OCI-LY7 (cell line): ENCODE results near the gene VSIG2. TPM values are rescaled to one million over a fixed set of nuclear protein-coding genes. Genes with fewer than 3 reads are reported as not detected.

Source experiments
- BruUV-seq: library from RNA; stranded (reverse); fragments of 400-500 nt; replicated peaks from 2 replicates; lab custom pipeline; 2021; lab: Mats Ljungman, UMichigan
- CTCF ChIA-PET: fragments of 300-600 bp; sonication (Branson Sonifier 250); formaldehyde crosslinking; loops from one replicate; lab custom pipeline; 2022; ENCODE audit warnings: antibody characterized with exemption; ENCODE audit not compliant: unreplicated experiment; lab: Charles Lee
- POLR2A ChIA-PET: fragments of 300-600 bp; sonication (Branson Sonifier 250); formaldehyde crosslinking; loops from one replicate; lab custom pipeline; 2022; ENCODE audit warnings: antibody characterized with exemption; lab: Charles Lee
- DNase-seq: peaks from one replicate; pipeline ENCODE4 v3.0.0-alpha.2; 2015; ENCODE audit warnings: low spot score
- H2AFZ ChIP-seq: fragments of 200-600 bp; sonication (generic), shearing (Covaris generic); 2 replicates; pipeline ENCODE4 v1.6.1; 2014; ENCODE audit warnings: mild to moderate bottlenecking, antibody characterized with exemption, low read length, moderate library complexity
- H3K27ac ChIP-seq: fragments of 200-600 bp; sonication (generic); 2 replicates; pipeline ENCODE4 v1.5.1; 2014; ENCODE audit warnings: mixed run types, low read depth, mild to moderate bottlenecking, moderate library complexity, low read length, inconsistent platforms; ENCODE audit not compliant: poor library complexity, severe bottlenecking
- H3K36me3 ChIP-seq: fragments of 200-600 bp; sonication (generic); 2 replicates; pipeline ENCODE4 v1.6.1; 2014; ENCODE audit warnings: mild to moderate bottlenecking, antibody characterized with exemption, low read length, moderate library complexity, mixed read lengths; ENCODE audit not compliant: insufficient read depth
- H3K4me1 ChIP-seq: fragments of 200-600 bp; sonication (generic); 2 replicates; pipeline ENCODE4 v1.5.1; 2014; ENCODE audit warnings: mild to moderate bottlenecking, low read length; ENCODE audit not compliant: insufficient read depth, poor library complexity, severe bottlenecking
- H3K4me2 ChIP-seq: fragments of 200-600 bp; sonication (generic); 2 replicates; pipeline ENCODE4 v1.6.1; 2014; ENCODE audit warnings: mild to moderate bottlenecking, low read length
- H3K4me3 ChIP-seq: fragments of 200-600 bp; sonication (generic); 2 replicates; pipeline ENCODE4 v1.5.1; 2014; ENCODE audit warnings: mild to moderate bottlenecking, low read depth, low read length; ENCODE audit not compliant: poor library complexity, severe bottlenecking
- H3K79me2 ChIP-seq: fragments of 200-600 bp; sonication (generic); 2 replicates; pipeline ENCODE4 v1.6.1; 2016; ENCODE audit warnings: low read depth, mild to moderate bottlenecking, low read length, moderate library complexity, mixed read lengths; ENCODE audit not compliant: insufficient read depth
- H3K9me2 ChIP-seq: fragments of 200-600 bp; sonication (generic); 2 replicates; pipeline ENCODE4 v1.6.1; 2016; ENCODE audit warnings: mild to moderate bottlenecking, low read length, mixed read lengths; ENCODE audit not compliant: insufficient read depth
- H3K9me3 ChIP-seq: fragments of 200-600 bp; sonication (generic); 2 replicates; pipeline ENCODE4 v1.6.1; 2014; ENCODE audit warnings: mild to moderate bottlenecking, mixed run types, low read length, mixed read lengths
- H4K20me1 ChIP-seq: fragments of 200-600 bp; sonication (generic); 2 replicates; pipeline ENCODE4 v1.6.1; 2014; ENCODE audit warnings: mild to moderate bottlenecking, antibody characterized with exemption, low read length, moderate library complexity, mixed read lengths; ENCODE audit not compliant: insufficient read depth
- CTCF ChIP-seq: fragments of 200-600 bp; sonication (generic); conservative IDR thresholded peaks from 2 replicates; pipeline ENCODE4 v1.5.1; 2014; ENCODE audit warnings: mild to moderate bottlenecking, antibody characterized with exemption, low read length, moderate library complexity, mixed read lengths
- EZH2phosphoT487 ChIP-seq: fragments of 200-600 bp; sonication (generic); IDR thresholded peaks from 2 replicates; pipeline ENCODE4 v1.6.1; 2018; ENCODE audit warnings: low read depth, borderline replicate concordance, mild to moderate bottlenecking, mixed run types, antibody characterized with exemption, low read length, moderate library complexity, mixed read lengths
- intact Hi-C: fragments of 100-400 bp; cut with micrococcal nuclease; formaldehyde crosslinking; loops from one replicate; pipeline ENCODE4 v1.10.0; 2022; ENCODE audit not compliant: unreplicated experiment
- total RNA-seq, 2 experiments: library from RNA; depleted of rRNA in 1 of 2; stranded (reverse); fragments of >200 nt in 1 of 2; shearing (Covaris generic) in 1 of 2; gene quantifications; 2 replicates each; pipeline ENCODE4 v1.2.3, GENCODE V29; 2014 to 2022

VSIG2 gene
- total RNA-seq, 2 experiments from 2014 or later = not detected

GRCh38 chr11:124760205-124760652, 8.2 kb upstream of the VSIG2 start:
- no peak for DNase-seq
- Histone ChIP-seq H3K9me2 (no peaks in the 10 kb centered on the region), H3K4me1 (peaks cover 44% of the 10 kb centered on the region), H3K27ac (no peak overlapping the region), H2AFZ (no peak overlapping the region), H4K20me1 (no peaks in the 10 kb centered on the region), H3K9me3 (no peaks in the 10 kb centered on the region), H3K79me2 (no peaks in the 10 kb centered on the region), H3K36me3 (no peaks in the 10 kb centered on the region), H3K4me2 (no peak overlapping the region; the same call in 1 of the 2 replicates), H3K4me3 (no peak overlapping the region)
- CTCF ChIA-PET = no interaction called here
- intact Hi-C loops = no loop called here
- POLR2A ChIA-PET = no interaction called here
- BruUV-seq = no TSS peak
- TF ChIP-seq EZH2phosphoT487 (no peak), CTCF (no peak)

GRCh38 chr11:124759266-124760204, 7.5 kb upstream of the VSIG2 start:
- intact Hi-C loops = no loop called here
- H4K20me1 ChIP-seq = no peaks in the 10 kb centered on the region
- no peak overlapping the region for H3K4me3 ChIP-seq
- no peaks in the 10 kb centered on the region for H3K79me2 ChIP-seq
- DNase-seq = no peak
- ChIA-PET CTCF (no interaction called here), POLR2A (no interaction called here)
- H3K4me1 ChIP-seq = peaks cover 44% of the 10 kb centered on the region
- H2AFZ ChIP-seq = no peak overlapping the region
- no TSS peak for BruUV-seq
- H3K9me2 ChIP-seq = no peaks in the 10 kb centered on the region
- TF ChIP-seq EZH2phosphoT487 (no peak), CTCF (no peak)
- H3K36me3 ChIP-seq = no peaks in the 10 kb centered on the region
- no peak overlapping the region for H3K27ac ChIP-seq
- no peak overlapping the region for H3K4me2 ChIP-seq
- H3K9me3 ChIP-seq = no peaks in the 10 kb centered on the region
